Measurements from ENCODE around the gene KIF16B.

The KIF16B gene

DNA sequence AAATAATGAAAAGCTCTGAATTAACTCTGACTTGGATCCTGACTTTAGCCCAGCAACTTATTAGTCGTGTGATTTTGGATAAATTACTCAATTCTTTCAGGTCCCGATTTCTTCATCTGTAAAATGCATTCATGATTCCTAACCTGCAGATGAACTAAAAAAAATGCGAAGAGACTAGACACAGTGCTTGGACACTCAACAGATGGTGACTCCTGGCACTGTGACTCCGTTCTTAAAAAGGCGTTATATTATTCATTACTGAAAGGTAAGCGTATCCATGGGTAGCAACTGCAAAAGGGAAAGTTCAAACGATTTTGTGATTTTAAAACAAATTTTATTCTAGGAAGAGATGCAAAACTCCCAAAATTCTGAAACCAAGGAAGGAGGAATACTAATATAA, 226.3 kb downstream of the KIF16B start:
- no peak for DNase-seq

DNA sequence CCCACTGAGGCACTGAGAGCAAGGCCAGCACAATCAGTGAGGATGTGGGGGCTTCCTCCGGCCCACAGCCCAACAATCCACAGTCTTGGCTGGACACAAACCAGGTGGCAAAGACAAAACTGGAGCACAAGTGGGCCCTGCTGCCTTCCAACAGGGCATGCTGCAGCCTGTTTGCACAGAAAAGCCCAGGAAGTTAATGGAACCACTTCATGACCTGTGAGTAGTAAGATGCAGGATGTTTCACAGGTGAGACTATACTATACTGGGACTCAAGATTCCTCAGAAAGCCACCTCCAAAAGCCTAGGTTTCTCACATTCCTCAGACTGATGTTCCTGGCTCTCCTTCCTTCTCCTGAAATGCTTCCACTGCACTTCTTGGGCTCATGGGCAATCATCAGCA, 235.5 kb downstream of the KIF16B start:
- no peak for DNase-seq

DNA sequence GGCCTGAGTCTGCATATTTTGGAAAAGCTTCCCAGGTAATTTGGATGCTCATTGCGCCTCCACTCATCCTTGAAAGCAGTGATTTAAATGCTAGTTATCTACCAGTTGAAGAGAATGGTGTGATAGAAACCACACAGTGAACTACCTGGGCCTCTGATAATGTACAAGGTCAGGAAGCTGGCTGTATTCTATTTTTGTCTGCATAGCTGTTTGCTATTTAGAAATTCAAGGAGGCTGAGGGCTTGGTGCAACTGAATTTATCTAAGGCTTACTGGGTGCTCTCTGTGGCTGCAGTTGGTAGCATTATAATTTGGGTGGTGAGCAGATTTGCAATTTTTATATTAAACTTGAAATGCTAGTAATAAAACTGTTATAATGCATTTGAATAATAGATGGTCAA, 245.6 kb downstream of the KIF16B start:
- DNase-seq = no peak

DNA sequence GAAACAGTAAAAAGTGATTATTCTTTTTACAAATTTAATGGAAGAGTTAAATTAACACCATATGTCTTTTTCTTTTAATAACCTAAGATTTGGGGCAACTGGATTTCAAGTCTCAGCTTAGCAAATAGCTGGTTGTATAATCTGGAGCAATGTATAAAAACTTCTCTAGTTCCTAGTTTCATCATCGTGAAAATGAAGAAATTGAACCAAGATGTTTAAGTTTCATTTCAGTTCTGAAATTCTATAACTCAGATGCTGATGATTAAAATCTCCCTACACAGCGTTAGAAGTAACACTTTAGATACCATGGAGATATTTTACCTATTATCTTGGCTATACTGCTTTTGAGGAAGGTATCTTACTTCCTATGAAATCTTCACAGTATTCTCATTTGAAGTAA, 252.0 kb downstream of the KIF16B start:
- DNase-seq = no peak

DNA sequence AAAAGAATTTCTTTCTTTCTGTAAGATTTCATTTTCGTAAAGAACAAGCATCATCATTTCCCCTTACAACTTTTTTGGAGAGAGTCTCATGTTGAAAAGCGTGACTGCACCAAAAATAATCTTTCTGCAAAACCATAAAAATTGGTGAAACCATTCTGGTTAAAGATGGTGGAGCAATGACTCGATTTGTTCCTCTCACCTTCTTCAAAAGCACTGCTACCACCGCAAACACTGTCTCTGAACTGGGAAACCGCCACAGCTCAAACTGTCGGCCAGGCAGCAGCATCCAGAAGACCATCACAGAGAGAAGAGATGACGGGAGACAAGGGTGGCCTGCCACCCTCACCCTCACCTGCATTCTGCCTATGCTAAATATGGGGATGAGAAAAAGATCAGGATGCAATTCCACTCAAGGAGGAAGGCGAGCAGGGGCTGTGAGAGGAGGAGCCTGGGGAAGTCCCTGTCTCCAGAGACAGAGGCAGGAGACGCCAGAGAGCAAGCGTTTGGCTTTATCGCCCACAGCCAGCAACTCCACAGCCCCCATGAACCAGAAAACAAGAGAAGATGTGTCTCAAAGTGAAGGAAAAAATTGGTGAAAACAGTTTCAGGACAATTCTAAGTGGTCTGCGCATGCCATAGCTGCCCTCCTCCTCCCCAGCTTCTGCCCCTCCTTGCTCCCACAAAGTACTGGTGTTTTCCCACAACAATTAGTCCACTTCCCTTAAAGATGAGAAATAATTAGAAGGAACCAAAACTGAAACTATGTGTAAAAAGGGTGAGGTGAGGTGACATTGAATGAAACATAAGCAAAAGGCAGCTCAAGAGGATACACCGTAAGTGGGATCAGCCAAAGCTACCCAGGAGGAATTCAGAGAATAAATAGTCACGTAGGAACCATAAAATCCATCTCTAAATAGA, 255.5 kb downstream of the KIF16B start:
- DNase-seq = no peak

DNA sequence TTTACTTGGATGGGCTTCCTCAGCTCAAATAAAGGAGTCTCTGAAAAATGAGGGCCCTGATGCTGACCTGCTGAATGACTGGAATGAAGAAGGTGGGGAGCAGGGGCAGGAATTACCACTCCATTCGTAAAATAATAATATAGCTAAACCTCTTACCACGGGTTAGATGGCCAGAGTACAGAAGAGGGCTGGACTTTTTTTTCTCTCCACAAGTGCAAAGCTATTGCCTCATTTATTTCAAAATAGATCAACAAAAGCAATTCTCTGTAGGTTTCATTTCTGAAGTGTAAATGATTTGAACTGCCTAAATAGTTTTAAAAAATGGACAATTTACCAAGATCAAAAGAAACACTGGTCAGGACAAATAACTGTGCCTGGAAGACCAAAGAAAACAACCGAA, 256.7 kb downstream of the KIF16B start:
- DNase-seq = no peak

DNA sequence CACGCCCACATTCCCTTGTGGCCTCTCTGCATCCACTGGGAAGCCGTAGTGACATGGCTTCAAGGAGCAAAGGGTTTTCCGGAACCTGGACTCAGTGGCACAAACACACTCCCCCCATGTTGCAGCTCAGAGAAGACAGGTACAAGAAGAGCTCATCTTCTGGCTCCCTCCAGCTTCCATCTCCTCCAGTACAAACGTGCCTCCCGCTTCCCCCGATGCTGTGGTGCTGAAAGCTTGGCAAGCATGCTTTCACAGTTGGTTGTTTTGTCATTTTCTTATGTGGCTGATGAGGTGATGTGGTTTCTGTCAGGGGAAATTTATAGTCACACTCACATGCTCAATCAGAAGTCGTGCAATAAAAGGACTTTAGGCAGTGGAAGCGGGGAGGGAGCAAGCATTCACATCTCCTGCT, 258.5 kb downstream of the KIF16B start:
- no peak for DNase-seq

DNA sequence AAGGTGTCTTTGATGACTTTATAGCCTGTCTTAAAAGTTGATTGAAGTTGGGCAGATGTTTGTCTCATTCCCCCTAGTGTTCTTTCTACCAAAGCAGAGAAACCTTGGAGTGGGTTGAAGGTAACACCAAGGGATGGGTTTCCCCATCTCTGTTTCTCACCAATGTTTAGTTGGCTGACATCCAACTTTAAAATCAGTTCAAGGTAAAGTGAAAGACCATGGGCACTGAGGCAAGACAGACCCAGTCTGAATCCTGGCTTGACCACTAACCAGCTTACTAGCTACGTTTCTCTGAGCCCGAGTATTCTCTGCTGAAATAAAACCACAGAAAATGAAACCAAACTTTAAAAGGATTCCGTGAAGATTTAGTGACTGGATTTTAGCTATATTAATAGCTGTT, 258.9 kb downstream of the KIF16B start:
- no peak for DNase-seq

DNA sequence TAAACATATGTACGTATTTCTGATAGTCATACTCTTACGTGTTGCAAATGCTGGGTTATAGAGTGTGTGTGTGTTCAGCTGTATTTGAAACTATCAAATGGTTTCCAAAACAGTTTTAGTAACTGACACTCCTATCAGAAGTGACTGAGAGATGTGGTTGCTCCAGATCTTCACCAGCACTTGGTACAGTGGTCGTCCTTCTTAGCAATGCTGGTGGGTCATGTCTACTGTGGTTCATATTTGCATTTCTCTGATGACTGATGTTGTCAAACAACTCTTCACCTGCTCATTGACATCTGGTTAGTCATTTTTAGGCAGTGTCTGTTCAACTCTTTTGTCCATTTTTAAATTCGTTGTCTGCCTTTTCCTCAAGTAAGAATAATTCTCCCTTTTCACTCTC, 259.3 kb downstream of the KIF16B start:
- no peak for DNase-seq

DNA sequence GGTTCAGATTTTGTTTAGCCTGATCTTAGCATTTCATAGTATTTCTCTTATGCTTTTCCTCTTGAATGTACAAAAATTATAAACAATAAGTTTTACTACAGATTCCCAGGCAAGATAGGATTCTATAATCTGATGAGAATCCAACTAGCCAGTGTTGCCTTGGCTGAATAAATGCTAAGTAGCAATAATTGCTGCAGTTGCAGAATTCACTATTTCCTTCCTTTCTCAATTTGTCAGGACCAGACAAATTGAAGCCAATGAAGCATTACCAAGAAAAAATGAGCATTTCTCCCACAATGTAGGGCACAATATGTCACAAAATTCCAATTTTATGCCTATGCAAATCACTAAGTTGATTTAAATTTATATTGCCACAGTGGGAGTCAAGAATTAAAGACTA, 260.2 kb downstream of the KIF16B start:
- no peak for DNase-seq

DNA sequence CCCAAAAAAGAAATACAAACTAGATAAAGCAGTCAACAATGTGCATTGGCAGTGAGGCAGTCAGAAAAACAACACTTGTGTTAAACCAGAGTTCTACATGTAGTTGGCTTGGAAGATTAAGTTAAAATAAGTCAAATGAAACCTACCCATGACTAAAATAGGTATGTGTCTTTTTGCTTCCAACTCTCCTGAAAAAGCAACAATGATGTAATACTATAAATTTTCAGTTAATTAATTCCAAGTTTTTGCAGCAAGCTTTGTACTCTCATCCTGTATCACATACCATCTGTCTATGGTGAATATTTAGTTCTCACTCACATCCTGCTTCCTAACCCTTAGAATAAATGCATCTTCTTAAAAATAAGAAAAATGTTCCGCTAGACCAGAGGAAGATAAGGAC, 261.5 kb downstream of the KIF16B start:
- no peak for DNase-seq

DNA sequence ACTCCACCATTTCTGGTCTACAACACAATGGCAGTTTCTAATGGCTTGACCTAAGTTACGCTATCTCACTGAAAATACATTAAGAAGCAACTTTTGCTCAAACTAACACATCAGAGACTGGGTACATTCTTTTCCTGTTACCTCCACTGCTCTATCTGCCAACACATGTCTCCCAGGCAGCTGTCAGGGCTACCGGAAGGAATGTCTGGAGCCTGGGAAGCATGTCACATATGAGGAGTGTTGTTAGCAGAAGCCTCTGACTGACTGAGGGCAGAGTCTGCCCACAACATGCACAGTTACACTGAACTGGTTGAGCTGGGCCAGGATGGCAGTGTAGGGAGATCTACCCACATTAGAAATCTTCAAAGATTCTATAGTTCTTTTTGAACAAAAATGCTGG, 264.5 kb downstream of the KIF16B start:
- no peak for DNase-seq

DNA sequence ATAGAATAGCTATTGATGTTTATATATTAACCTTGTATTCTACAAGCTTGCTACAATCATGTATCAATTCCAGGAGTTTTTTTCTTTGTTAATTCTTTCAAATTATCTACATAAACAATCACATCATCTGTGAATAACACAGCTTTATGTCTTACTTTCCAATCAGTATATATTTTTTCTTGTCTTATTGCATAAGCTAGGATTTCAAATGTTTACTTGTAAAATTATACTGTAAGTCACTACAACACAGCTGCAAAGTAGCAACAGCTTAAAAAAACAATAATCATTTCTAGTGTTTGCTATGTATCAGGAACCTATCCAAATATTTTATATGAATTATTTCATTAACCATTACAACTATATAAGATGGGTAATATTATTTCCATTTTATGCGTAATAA, 270.4 kb downstream of the KIF16B start:
- DNase-seq = no peak

DNA sequence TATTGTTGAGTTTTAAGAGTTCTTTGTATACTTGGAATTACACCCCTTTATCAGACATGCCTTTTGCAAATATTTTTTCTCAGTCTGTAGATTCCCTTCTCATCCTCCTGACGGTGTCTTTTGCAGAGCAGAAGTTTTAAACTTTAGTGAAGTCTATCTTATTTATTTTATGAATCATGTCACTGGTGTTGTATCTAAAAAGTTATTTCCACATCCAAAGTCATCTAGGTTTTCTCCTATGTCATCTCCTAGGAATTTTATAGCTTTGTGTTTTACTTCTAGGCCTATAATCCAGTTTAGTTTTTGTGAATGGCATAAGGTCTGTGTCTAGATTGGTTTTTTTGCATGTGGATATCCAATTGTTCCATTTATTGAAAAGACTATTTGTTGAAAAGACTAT, 271.3 kb downstream of the KIF16B start:
- no peak for DNase-seq

DNA sequence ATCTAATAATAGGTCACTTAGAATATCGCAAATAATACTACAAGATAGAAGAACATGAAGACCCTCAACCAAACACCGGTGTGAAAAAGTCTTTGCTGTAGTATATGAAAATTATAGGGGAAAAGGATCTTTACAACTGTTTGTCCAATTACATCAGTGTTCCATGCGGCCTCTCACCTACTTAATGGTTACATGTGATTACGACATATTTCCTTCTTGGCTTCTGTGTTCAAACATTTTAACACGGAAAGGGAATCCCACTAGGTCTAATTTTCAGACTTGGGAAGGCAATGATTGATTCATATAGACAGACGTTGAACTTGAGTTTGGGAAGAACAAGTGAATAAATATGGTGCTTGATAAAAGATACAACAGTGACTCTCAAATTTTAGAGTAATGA, 273.4 kb downstream of the KIF16B start:
- DNase-seq = no peak

DNA sequence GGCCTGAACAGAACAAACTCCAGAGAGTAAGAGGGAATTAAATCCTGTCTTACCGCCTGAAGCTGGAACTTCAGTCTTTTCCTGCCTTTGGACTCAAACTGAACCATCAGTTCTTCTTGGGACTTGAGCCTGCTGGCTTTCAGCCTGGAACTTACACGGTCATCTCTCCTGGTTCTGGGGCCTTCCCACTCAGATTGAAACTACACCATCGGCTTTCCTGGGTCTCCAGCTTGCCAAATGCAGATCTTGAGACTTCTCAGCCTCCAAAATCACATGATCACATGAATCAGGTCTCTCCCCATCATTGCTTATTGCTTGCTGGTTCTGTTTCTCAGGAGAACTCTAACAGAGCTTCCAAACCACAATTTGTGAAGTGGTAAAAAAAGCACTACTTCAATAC, 276.3 kb downstream of the KIF16B start:
- no peak for DNase-seq

DNA sequence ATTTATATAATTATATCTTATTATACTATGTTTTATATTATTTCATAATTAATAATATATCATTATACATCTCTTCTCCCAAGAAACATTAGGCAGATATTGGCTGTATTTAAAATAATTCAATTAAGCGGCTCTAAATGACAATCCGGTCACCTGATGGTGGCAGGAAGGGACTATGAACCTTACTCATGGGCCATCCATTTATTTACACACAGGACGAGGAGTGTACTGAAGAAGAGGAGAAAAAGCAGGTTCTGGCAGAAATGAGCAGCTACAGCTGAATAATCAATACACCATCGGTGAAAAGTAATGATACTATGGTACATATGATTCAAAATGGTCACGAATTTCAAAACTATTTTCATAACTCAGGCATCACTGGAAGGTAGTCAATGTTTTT, 277.7 kb downstream of the KIF16B start:
- no peak for DNase-seq

DNA sequence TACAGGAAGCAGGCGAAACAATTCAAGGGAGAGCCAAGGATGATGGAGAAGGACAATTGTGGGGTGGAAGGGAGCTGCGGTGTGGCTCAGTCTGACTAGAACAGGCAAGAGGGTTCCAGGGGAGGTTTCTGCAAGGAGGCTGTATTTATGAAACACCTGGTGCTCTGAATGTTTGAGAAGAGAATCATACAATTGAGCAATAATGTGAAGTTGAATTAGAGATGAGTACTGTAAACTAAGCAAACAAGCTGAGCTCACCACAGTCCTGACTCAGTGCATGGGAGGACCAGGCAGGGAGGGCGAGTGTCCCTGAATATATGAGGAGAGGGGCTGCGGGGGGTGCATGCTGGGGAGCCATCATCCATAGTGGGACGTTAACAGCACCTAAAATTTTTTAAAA, 279.7 kb downstream of the KIF16B start:
- no peak for DNase-seq

DNA sequence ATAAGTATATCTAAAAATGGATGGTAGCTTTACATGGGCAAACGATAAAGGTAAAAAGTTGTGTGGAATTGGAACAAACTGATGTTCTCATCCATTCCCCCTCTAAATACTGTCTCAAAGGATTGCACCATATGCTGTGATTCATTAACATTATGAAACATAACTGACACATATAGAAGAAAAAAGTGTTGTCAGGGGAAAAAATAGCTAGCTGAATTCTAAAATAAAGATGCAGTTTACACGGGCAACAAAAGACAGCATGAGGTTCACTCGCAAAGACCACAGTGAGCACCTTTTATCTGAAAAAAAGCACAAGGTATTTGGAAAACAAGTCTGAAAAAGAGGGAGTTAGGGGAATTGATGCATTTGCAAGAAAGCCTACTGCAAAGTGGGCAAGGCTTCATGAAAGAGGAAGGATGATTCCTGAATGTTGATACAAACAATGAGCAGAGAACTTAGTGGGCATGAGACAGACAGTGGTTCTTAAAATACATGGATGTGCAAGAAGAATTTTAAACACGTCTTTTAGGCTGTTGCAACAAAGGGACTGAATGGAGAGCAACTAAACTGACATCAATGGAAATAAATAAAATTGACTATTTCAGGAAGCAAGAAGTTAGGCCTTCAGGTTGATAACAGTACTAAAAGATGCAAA, 280.9 kb downstream of the KIF16B start:
- no peak for DNase-seq

DNA sequence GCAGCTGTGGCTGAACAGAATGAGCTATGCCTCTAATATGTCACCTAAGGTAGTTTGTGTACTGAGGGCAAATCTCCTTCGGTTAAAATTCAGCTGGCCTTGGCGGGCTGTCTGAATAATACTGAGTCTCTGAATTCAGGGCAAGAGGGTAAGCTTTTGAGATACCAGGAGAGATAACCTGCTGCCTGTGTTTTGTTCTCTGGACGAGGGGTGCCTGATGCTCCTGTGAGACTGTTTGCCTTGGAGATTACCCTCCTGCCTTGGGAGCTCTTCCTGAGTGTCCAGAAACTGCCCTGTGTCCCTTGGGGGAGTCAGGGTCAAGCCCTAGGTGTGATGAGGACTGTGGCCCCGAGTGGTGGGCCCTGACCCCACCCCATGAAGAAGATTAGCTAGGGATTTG, 282.9 kb downstream of the KIF16B start:
- DNase-seq = no peak

DNA sequence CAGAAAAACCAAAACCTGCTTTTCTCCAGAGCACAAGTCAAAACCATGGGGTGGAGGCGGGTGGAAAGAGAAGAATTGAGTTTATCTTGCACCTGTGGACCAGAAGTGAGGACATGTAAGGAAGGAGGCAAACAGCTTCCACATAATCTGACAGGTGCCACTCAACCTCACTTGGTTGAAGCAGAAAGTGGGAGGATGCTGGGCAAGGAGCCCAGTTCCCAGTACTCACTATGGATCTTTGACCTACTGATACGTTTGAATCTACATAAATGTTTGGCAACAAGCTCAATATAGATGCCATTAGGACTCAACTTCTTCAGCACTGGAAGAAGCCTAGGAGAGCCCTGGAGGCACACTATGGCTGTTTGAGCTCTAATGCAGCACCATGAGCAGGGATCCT, 285.5 kb downstream of the KIF16B start:
- no peak for DNase-seq

DNA sequence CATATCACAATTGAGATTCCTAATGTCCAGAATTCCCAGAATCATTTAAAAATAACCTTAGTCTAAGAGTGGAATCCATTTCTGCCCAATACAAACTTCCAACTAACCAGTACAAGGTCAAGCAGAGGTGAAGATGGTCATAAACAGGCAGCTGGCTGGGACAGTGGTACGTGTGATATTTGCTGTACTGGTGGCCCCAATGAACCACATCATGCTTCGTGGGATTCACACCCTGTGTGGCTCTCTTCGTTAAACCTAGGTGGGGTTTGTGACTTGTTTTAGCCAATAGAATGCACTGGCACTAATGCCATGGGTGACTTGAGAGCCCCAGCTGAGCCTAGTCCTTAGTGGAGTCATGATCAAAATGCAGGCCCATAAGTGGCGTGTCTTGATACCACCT, 286.6 kb downstream of the KIF16B start:
- DNase-seq = no peak

DNA sequence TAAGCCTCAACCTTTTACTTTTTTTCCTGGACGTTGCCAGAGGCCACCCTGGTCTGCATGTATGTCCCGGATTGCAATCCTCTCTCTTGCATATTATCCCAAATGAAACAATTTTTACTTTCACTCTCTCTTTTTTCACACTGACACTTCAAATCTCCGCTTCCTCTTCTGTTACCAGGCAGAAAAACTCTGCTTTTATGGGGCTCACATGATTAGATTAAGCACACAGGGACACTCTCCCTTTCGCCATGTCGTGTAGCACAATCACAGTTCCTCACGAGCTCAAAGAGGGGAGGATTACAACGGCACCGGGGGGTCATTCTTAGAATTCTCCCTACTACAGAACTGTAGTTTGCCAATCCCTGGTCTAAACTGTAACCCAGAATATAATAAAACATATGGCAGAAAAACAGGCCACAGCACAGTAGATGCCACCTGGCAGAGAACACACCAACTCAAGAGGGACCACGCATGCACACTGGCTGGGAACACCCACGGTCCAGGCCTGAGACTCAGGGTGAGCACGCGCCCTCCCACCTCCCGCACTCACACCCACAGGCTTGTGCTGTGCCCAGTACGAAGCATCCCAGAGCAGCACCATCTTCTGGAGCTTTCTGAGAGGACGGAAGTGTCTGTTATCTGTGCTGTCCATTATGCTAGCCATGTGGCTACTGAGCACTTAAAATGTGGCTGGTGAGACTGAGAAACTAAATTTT, 288.7 kb downstream of the KIF16B start:
- DNase-seq = no peak

DNA sequence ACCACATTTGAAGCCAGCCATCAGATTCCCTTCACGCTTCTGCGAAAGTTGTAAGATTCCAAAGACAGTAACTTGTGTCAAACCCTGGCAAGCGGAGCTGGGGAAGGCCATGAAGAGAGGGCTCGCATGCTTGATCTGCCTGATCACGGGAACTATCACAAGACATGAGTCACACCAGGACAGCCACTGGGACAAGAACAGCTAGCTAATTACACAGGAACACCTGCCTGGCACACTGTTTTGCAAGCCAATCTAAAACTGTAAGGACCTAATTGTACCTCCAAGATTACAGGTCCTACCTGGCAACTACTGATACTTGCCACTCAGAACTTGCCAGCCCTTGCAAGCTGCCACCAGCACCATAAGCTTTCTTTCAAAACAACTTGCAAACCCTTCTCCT, 289.3 kb downstream of the KIF16B start:
- DNase-seq = no peak
